HFF-Myc (cell line): ENCODE results near the gene COG5.

Experiments
- DNase-seq: peaks from one replicate; pipeline ENCODE4 v3.0.0-alpha.2; 2011; ENCODE audit warnings: low read depth; ENCODE audit errors: extremely low read depth
- H3K4me3 ChIP-seq: replicated peaks from 2 replicates; pipeline ENCODE4 v1.5.1; 2011; ENCODE audit warnings: low read depth, mild to moderate bottlenecking, control low read depth, low read length
- TF ChIP-seq, protein P1 (sequence below): IDR thresholded peaks from 2 replicates; pipeline ENCODE4 v1.5.1; 2012; ENCODE audit warnings: mild to moderate bottlenecking, low read depth, low read length, control low read depth; ENCODE audit errors: missing control alignments

Gene COG5

DNA sequence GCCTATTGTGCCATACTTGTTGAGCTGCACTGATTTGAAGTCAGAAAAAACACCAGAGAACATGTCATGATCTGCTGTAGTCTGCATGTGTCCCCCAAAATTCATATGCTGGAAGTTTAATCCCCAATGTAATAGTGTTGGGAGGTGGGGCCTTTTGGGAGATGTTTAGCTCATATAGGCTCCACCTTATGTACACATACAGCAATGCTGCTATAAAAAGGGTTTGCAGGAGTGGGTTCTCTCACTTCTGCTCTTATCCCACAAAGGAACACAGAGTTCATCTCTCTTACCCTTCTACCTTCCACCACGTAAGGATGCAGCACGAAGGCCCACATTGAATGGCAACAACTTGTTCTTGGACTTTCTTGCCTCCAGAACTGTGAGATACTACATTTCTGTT, 70.8 kb downstream of the COG5 start:
- H3K4me3 ChIP-seq = no peak overlapping the region
- no peak for DNase-seq
- TF ChIP-seq, protein P1, sequence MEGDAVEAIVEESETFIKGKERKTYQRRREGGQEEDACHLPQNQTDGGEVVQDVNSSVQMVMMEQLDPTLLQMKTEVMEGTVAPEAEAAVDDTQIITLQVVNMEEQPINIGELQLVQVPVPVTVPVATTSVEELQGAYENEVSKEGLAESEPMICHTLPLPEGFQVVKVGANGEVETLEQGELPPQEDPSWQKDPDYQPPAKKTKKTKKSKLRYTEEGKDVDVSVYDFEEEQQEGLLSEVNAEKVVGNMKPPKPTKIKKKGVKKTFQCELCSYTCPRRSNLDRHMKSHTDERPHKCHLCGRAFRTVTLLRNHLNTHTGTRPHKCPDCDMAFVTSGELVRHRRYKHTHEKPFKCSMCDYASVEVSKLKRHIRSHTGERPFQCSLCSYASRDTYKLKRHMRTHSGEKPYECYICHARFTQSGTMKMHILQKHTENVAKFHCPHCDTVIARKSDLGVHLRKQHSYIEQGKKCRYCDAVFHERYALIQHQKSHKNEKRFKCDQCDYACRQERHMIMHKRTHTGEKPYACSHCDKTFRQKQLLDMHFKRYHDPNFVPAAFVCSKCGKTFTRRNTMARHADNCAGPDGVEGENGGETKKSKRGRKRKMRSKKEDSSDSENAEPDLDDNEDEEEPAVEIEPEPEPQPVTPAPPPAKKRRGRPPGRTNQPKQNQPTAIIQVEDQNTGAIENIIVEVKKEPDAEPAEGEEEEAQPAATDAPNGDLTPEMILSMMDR = no peak

DNA sequence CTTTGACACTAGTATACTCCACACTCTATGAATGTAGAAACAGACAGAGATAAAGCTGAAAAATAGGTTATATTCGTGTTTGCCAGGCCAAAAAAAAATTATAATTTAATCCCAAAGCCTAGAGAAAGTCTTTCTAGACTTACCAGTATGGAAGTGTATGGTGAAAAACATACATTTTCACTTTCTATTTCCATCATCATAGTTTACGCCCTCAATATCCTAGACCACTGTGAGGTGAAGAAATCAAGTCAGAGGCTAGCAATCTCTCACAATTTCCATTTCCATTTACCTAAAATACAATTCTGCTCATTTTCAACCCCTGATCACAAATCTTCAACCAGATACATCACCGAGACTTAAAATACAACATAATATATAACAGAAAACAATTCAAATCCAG, 77.7 kb downstream of the COG5 start:
- no peak for DNase-seq
- TF ChIP-seq, protein P1 = no peak
- H3K4me3 ChIP-seq = no peak overlapping the region

DNA sequence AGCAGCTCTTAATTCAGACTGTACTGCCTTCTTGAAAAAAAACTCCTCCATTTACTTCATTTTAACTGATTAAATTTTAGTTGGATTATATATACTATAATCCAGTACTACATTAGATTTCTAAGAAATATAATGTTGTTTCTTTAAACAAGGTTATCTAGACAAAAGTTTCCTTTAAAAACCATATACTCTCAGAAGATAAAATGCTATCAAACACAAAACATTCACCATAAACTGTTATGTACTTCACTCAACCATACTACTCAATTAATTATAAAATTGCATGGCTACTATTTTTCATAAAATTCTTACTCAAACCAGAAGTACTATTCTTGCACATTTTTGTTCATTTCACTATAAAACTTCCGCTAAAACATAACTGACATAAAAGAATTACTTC, 81.1 kb downstream of the COG5 start:
- no peak overlapping the region for H3K4me3 ChIP-seq
- TF ChIP-seq, protein P1 = no peak
- DNase-seq = no peak

DNA sequence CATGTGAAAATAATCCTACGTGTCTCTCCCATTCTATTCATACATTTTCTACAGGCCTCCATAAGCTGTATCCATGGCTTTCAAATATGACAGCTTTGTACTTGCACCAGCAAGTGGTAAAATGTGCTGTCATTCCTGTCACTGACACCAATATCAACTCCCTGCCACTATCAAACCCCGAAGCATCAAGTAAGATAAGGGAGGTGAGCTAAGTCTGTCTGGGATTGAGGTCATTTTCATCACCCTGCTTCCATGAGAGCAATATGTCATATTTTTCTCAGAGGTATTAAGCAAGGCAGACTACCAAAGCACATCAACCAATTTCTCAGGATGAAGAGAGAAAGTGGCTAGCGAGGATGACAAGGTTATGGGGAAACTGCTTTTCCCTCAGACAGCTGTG, 82.8 kb downstream of the COG5 start:
- TF ChIP-seq, protein P1 = no peak
- no peak overlapping the region for H3K4me3 ChIP-seq
- no peak for DNase-seq

DNA sequence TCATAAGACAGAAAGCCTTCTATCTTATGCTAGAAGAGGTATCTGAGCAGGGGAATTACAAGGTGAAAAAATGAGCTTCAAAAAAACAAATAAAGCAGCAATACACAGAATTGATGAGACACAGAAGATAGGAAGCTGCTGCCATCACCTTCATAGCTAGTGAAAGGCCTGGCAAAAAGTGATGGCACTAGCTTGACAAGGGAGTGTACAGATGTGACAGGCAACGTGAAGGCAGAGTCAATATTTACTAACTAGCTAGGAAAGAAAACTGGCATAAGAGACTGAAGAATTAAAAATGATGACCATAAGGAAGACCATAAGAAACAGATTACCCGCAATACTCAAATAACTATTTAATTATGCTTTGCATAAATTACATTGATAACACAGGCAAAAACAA, 84.4 kb downstream of the COG5 start:
- H3K4me3 ChIP-seq = no peak overlapping the region
- TF ChIP-seq, protein P1 = no peak
- DNase-seq = no peak

DNA sequence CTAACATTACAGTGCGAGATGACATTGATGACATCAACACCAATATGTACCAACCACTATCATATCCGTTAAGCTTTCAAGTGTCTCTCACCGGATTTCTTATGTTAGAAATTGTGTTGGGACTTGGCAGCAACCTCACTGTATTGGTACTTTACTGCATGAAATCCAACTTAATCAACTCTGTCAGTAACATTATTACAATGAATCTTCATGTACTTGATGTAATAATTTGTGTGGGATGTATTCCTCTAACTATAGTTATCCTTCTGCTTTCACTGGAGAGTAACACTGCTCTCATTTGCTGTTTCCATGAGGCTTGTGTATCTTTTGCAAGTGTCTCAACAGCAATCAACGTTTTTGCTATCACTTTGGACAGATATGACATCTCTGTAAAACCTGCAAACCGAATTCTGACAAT, 89.6 kb downstream of the COG5 start:
- H3K4me3 ChIP-seq = no peak overlapping the region
- TF ChIP-seq, protein P1 = no peak
- DNase-seq = no peak

DNA sequence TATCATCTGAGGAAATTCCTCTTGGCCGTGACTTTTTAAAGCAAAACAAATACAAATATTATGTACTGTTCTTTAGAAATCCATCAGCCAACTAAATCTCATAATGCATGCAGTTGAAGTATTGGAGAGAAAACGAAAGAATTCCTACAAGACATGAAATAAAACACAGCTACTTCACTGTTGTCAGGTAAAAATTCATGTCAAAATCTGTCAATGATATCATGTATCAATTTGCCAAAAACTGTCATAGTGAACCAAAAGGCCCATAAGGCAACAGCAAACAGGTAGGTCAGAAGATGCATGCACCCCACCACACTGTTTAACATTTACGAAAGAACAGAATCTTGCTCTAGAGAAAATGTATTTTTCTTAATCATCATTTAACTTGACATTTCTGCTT, 91.6 kb downstream of the COG5 start:
- DNase-seq = no peak
- TF ChIP-seq, protein P1 = no peak
- no peak overlapping the region for H3K4me3 ChIP-seq
